ENCODE measurements around the gene RNF150.
"Not testable (repeated sequence)": the region's sequence is repeated elsewhere in the genome, so short reads cannot be mapped to it uniquely, and the experiment has no call there.

The RNF150 gene

GRCh38 chr4:140810591-140811169 lies 322.6 kb downstream of the RNF150 start:
- DNase-seq: not testable (repeated sequence)

All from NCI-H1694 (cell line).